ENCODE results near the gene TBC1D9.

The TBC1D9 gene

GRCh38 chr4:140781596-140781995 lies 25.4 kb upstream of the TBC1D9 start:
- Histone ChIP-seq H3K4me1 (no peaks in the 10 kb centered on the region), H4K20me1 (no peaks in the 10 kb centered on the region), H3K9ac (no peak overlapping the region), H3K36me3 (no peaks in the 10 kb centered on the region), H3K27me3 (no peaks in the 10 kb centered on the region), H3K4me2 (no peak overlapping the region), H3K4me3 (no peak overlapping the region), H3K27ac (no peak overlapping the region), H3K9me3 (no peaks in the 10 kb centered on the region)
- no peak for TF ChIP-seq Cebpa-rat (IDR thresholded peaks at IDR 0.05)

GRCh38 chr4:140777894-140778293 lies 21.7 kb upstream of the TBC1D9 start:
- Histone ChIP-seq H3K9ac (no peak overlapping the region), H3K4me2 (no peak overlapping the region), H3K9me3 (no peaks in the 10 kb centered on the region), H3K36me3 (no peaks in the 10 kb centered on the region), H3K4me3 (no peak overlapping the region), H3K27me3 (no peaks in the 10 kb centered on the region), H3K27ac (no peak overlapping the region), H4K20me1 (no peaks in the 10 kb centered on the region), H3K4me1 (no peaks in the 10 kb centered on the region)
- no peak for TF ChIP-seq Cebpa-rat (IDR thresholded peaks at IDR 0.05)

GRCh38 chr4:140777386-140777785 lies 21.2 kb upstream of the TBC1D9 start:
- Histone ChIP-seq H3K27ac (no peak overlapping the region), H3K4me3 (no peak overlapping the region), H4K20me1 (no peaks in the 10 kb centered on the region), H3K27me3 (no peaks in the 10 kb centered on the region), H3K9me3 (no peaks in the 10 kb centered on the region), H3K36me3 (no peaks in the 10 kb centered on the region), H3K9ac (no peak overlapping the region), H3K4me1 (no peaks in the 10 kb centered on the region), H3K4me2 (no peak overlapping the region)
- TF ChIP-seq Cebpa-rat (IDR thresholded peaks at IDR 0.05), result no peak

- no peak for TF ChIP-seq Cebpa-rat (IDR thresholded peaks at IDR 0.05)
- no peak overlapping the region for H3K4me2 ChIP-seq
- no peaks in the 10 kb centered on the region for H3K27me3 ChIP-seq
- H3K36me3 ChIP-seq, result no peaks in the 10 kb centered on the region
- no peaks in the 10 kb centered on the region for H4K20me1 ChIP-seq
- H3K4me1 ChIP-seq, result no peaks in the 10 kb centered on the region
- no peak overlapping the region for H3K9ac ChIP-seq
- no peak overlapping the region for H3K4me3 ChIP-seq
- no peak overlapping the region for H3K27ac ChIP-seq
- H3K9me3 ChIP-seq, result peaks cover 4% of the 10 kb centered on the region; the same call in 1 of the 2 replicates
These were observed 20.4 kb upstream of the TBC1D9 start for GRCh38 chr4:140776556-140776955.

GRCh38 chr4:140774956-140775355 lies 18.8 kb upstream of the TBC1D9 start:
- Histone ChIP-seq H3K36me3 (no peaks in the 10 kb centered on the region), H3K27me3 (no peaks in the 10 kb centered on the region), H3K9me3 (peaks cover 4% of the 10 kb centered on the region; the same call in 1 of the 2 replicates)

GRCh38 chr4:140774510-140774909 lies 18.3 kb upstream of the TBC1D9 start:
- Histone ChIP-seq H3K27me3 (no peaks in the 10 kb centered on the region), H3K4me2 (no peak overlapping the region), H4K20me1 (no peaks in the 10 kb centered on the region), H3K36me3 (no peaks in the 10 kb centered on the region), H3K27ac (no peak overlapping the region), H3K9me3 (peaks cover 4% of the 10 kb centered on the region; the same call in 1 of the 2 replicates), H3K9ac (no peak overlapping the region), H3K4me3 (no peak overlapping the region), H3K4me1 (no peaks in the 10 kb centered on the region)
- no peak for TF ChIP-seq Cebpa-rat (IDR thresholded peaks at IDR 0.05)

More at GRCh38 chr4:140774956-140775355, 18.8 kb upstream of the TBC1D9 start:
- no peaks in the 10 kb centered on the region for H3K4me1 ChIP-seq
- H3K4me3 ChIP-seq, result no peak overlapping the region
- H4K20me1 ChIP-seq, result no peaks in the 10 kb centered on the region
- no peak overlapping the region for H3K4me2 ChIP-seq
- H3K27ac ChIP-seq, result no peak overlapping the region
- no peak for TF ChIP-seq Cebpa-rat (IDR thresholded peaks at IDR 0.05)
- no peak overlapping the region for H3K9ac ChIP-seq

GRCh38 chr4:140769209-140769608 lies 13.0 kb upstream of the TBC1D9 start:
- Histone ChIP-seq H4K20me1 (no peaks in the 10 kb centered on the region), H3K27ac (no peak overlapping the region), H3K27me3 (no peaks in the 10 kb centered on the region)

GRCh38 chr4:140764785-140765392 lies 8.7 kb upstream of the TBC1D9 start:
- H4K20me1 ChIP-seq, result no peaks in the 10 kb centered on the region
- no peak overlapping the region for H3K4me2 ChIP-seq
- H3K9ac ChIP-seq, result no peak overlapping the region
- no peaks in the 10 kb centered on the region for H3K9me3 ChIP-seq
- 0 out of 2 replicates have a peak, but pooled peaks cover 5% of the 10 kb centered on the region for H3K4me1 ChIP-seq
- H3K27ac ChIP-seq, result no peak overlapping the region
- no peaks in the 10 kb centered on the region for H3K36me3 ChIP-seq
- H3K4me3 ChIP-seq, result no peak overlapping the region
- TF ChIP-seq Cebpa-rat (IDR thresholded peaks at IDR 0.05), result no peak
- no peaks in the 10 kb centered on the region for H3K27me3 ChIP-seq

More at GRCh38 chr4:140769209-140769608, 13.0 kb upstream of the TBC1D9 start:
- Histone ChIP-seq H3K4me3 (no peak overlapping the region), H3K9me3 (peaks cover 4% of the 10 kb centered on the region; the same call in 1 of the 2 replicates), H3K9ac (no peak overlapping the region), H3K4me1 (no peaks in the 10 kb centered on the region), H3K36me3 (no peaks in the 10 kb centered on the region), H3K4me2 (no peak overlapping the region)
- no peak for TF ChIP-seq Cebpa-rat (IDR thresholded peaks at IDR 0.05)

GRCh38 chr4:140762202-140762601 lies 6.0 kb upstream of the TBC1D9 start:
- Histone ChIP-seq H3K36me3 (no peaks in the 10 kb centered on the region), H3K4me2 (no peak overlapping the region), H3K27ac (no peak overlapping the region), H3K4me1 (0 out of 2 replicates have a peak, but pooled peaks cover 6% of the 10 kb centered on the region), H3K4me3 (no peak overlapping the region), H3K27me3 (no peaks in the 10 kb centered on the region), H4K20me1 (no peaks in the 10 kb centered on the region), H3K9me3 (no peaks in the 10 kb centered on the region), H3K9ac (no peak overlapping the region)
- TF ChIP-seq Cebpa-rat (IDR thresholded peaks at IDR 0.05), result no peak

GRCh38 chr4:140757232-140757630 lies 1.0 kb upstream of the TBC1D9 start:
- no peaks in the 10 kb centered on the region for H4K20me1 ChIP-seq
- H3K4me1 ChIP-seq, result peaks cover 12% of the 10 kb centered on the region; the same call in 1 of the 2 replicates
- peaks cover 15% of the 10 kb centered on the region for H3K9me3 ChIP-seq
- H3K9ac ChIP-seq, result no peak overlapping the region
- no peak for TF ChIP-seq Cebpa-rat (IDR thresholded peaks at IDR 0.05)
- H3K4me3 ChIP-seq, result no peak overlapping the region
- H3K36me3 ChIP-seq, result no peaks in the 10 kb centered on the region
- H3K4me2 ChIP-seq, result peak overlapping the region; percentile 86; the same call in 1 of the 2 replicates
- peaks cover 6% of the 10 kb centered on the region; the same call in 1 of the 2 replicates for H3K27me3 ChIP-seq
- H3K27ac ChIP-seq, result no peak overlapping the region
